ENCODE measurements around the gene OR6V1.

Gene OR6V1

DNA sequence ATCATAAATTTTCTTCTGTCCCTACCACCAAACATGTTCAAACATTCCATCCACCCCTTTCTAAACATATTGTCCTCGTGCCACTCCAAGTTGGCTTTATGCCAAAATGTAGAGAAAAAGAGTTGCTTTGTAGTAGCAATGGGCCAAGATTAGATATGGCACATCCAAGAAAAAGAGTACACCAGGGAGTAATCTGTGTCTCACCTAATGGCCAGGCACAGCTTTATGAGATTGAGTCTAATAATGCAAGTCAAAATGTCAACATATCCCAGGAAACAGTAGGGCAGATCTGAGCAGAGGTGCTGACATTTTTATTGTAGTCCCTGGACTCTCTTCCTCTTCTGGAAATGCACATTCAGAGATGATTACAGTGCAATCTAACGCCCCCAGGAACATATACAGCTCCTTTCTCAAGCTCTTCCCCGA, 5.7 kb upstream of the OR6V1 start:
- TF ChIP-seq CTCF (IDR thresholded peaks at IDR 0.05; ENCODE audit: control extremely low read depth, extremely low read depth, low read depth, missing control alignments): no peak
- POLR2A ChIA-PET: no interaction called here
- CTCF ChIA-PET: interaction anchor here (1.1 to 1.2 kb wide), 3 partner anchors 29 to 443 kb away, joined by 3 to 4 read pairs (median 3); no protein-coding TSS in a partner anchor
- no peak for DNase-seq (ENCODE audit: extremely low spot score)

DNA sequence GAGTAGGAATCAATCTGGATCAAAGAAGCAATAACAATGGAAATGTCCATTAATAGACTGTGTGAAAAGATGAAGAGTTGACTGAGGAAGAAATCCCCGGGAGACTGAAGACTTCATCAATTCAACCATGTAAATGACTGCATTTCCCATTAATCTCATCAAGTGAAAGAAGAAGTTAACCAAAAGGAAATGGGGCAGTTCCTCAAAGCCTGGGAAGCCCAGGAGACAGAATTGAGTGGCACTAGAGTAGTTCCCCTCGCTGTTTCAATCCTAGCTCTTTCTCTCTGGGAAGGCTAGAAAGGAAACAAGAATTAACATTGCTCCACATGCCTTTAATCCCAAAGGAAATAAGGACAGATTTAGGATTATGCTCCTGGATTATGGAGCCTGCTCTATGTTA, 4.8 kb upstream of the OR6V1 start:
- DNase-seq (ENCODE audit: extremely low spot score): no peak
- TF ChIP-seq CTCF (IDR thresholded peaks at IDR 0.05; ENCODE audit: control extremely low read depth, extremely low read depth, low read depth, missing control alignments): no peak
- ChIA-PET POLR2A (no interaction called here), CTCF (interaction anchor here (1.2 kb wide), 2 partner anchors 30 to 168 kb away, joined by 3 to 4 read pairs; no protein-coding TSS in a partner anchor)

DNA sequence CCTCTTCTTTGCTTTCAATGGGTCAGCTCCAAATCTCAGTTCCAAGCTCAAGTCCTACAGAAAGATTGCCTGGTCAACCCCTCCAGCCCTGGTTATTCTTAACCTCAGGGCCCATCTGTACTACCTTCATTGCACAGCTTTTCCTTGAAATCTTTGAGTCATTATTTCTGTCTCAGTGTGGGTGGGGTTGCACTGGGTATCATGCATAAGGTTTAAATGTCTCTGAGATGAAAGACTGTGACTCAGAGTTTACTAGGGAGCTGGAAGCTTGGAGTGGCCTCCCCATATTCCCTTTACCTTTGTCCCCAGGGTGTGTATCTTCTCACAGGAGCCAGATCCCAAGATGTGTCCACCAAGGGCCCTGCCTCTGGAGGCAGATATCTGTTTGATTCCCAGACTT, 3.3 kb upstream of the OR6V1 start:
- TF ChIP-seq CTCF (IDR thresholded peaks at IDR 0.05; ENCODE audit: control extremely low read depth, extremely low read depth, low read depth, missing control alignments): no peak
- ChIA-PET POLR2A (no interaction called here), CTCF (interaction anchor here (0.9 to 3.0 kb wide), 4 partner anchors 14 to 166 kb away, joined by 3 to 9 read pairs (median 4); no protein-coding TSS in a partner anchor)
- DNase-seq (ENCODE audit: extremely low spot score): no peak

GRCh38 chr7:143049362-143049761, 2.8 kb upstream of the OR6V1 start:
- POLR2A ChIA-PET: no interaction called here
- CTCF ChIA-PET: interaction anchor here (1.4 to 3.0 kb wide), 2 partner anchors 14 to 166 kb away, joined by 3 to 9 read pairs; no protein-coding TSS in a partner anchor
- DNase-seq (ENCODE audit: extremely low spot score): no peak
- no peak for TF ChIP-seq CTCF (IDR thresholded peaks at IDR 0.05; ENCODE audit: control extremely low read depth, extremely low read depth, low read depth, missing control alignments)

DNA sequence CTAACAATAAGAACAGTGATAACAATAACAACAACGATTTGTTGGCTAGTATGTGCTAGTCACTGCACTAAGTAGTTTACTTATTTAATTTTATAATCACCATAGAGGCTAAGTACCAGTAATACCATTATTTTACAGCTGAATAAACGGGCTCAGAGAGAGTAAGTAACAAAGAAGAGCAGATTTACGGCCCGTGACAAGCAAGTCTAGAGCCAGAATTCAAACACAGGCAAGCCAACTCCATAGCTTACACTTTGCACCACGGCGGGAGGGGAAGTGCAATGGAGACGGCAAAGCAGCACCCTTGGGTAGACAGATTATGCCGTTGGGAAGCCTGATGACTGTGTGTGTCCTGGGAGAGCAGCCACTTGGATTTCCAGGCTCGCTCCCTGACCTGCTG, 1.2 kb upstream of the OR6V1 start:
- CTCF ChIA-PET: interaction anchor here (1.3 to 3.0 kb wide), 2 partner anchors 10 to 164 kb away, joined by 4 to 9 read pairs; no protein-coding TSS in a partner anchor
- POLR2A ChIA-PET: no interaction called here
- TF ChIP-seq CTCF (IDR thresholded peaks at IDR 0.05; ENCODE audit: control extremely low read depth, extremely low read depth, low read depth, missing control alignments): no peak
- DNase-seq (ENCODE audit: extremely low spot score): no peak

GRCh38 chr7:143054621-143055020, 2.5 kb downstream of the OR6V1 start:
- POLR2A ChIA-PET: no interaction called here
- CTCF ChIA-PET: interaction anchor here (1.2 to 1.4 kb wide), 2 partner anchors 52 to 160 kb away, joined by 3 to 4 read pairs; no protein-coding TSS in a partner anchor
- no peak for DNase-seq (ENCODE audit: extremely low spot score)
- no peak for TF ChIP-seq CTCF (IDR thresholded peaks at IDR 0.05; ENCODE audit: control extremely low read depth, extremely low read depth, low read depth, missing control alignments)

Data from GM10248 (cell line).